HepG2 (cell line): ENCODE measurements around the gene GPR42. TPM values are rescaled to one million over a fixed set of nuclear protein-coding genes. Genes with fewer than 3 reads are reported as not detected.
A peak's percentile ranks its signal among the peaks of the same experiment; 100 is the strongest.

Experiments
- ATM ChIP-seq: fragments of 450-650 bp; IDR thresholded peaks from 2 replicates; pipeline ENCODE4 v1.7.1; 2017; ENCODE audit warnings: mild to moderate bottlenecking, borderline replicate concordance
- CEBPZ ChIP-seq: IDR thresholded peaks from 2 replicates; pipeline ENCODE4 v1.6.1; 2012; ENCODE audit warnings: low read length, improper control_type of control experiment
- CSRNP1 ChIP-seq: sonication (generic); formaldehyde crosslinking; IDR thresholded peaks from 2 replicates; pipeline ENCODE4 v1.8.1; 2023; ENCODE audit warnings: mild to moderate bottlenecking, missing genetic modification reagents
- DDIT3 ChIP-seq: sonication (generic); formaldehyde crosslinking; IDR thresholded peaks from 2 replicates; pipeline ENCODE4 v1.4.0; 2020; ENCODE audit warnings: mild to moderate bottlenecking, missing genetic modification reagents
- DZIP1 ChIP-seq: sonication (generic); formaldehyde crosslinking; IDR thresholded peaks from 2 replicates; pipeline ENCODE4 v1.5.0; 2020; ENCODE audit warnings: mild to moderate bottlenecking, missing genetic modification reagents
- KDM5A ChIP-seq: fragments of 200-600 bp; sonication (generic); IDR thresholded peaks from 2 replicates; pipeline ENCODE4 v1.7.0; 2018; ENCODE audit warnings: antibody characterized with exemption, mild to moderate bottlenecking, low read length, borderline replicate concordance
- KLF16 ChIP-seq, 2 experiments: sonication (generic) in 1 of 2; formaldehyde crosslinking in 1 of 2; IDR thresholded peaks; 2 replicates each; pipeline versions ENCODE4 v1.6.1 to v1.8.0; 2016 to 2023; ENCODE audit warnings: missing genetic modification reagents in 2 of 2, missing compliant biosample characterization in 1 of 2
- MAX ChIP-seq: IDR thresholded peaks from 2 replicates; pipeline ENCODE4 v1.6.1; 2012; ENCODE audit warnings: inconsistent platforms
- XBP1 ChIP-seq: sonication (generic); formaldehyde crosslinking; IDR thresholded peaks from 2 replicates; pipeline ENCODE4 v1.5.0; 2020; ENCODE audit warnings: missing genetic modification reagents
- ZBED4 ChIP-seq: sonication (generic); formaldehyde crosslinking; IDR thresholded peaks from 2 replicates; pipeline ENCODE4 v1.4.0; 2020; ENCODE audit warnings: missing genetic modification reagents, borderline replicate concordance
- ZBTB33 ChIP-seq: sonication (generic); formaldehyde crosslinking; IDR thresholded peaks from 2 replicates; pipeline ENCODE4 v1.4.0; 2020; ENCODE audit warnings: missing genetic modification reagents
- ZNF354B ChIP-seq: sonication (generic); formaldehyde crosslinking; IDR thresholded peaks from 2 replicates; pipeline ENCODE4 v1.8.0; 2022; ENCODE audit warnings: mild to moderate bottlenecking, missing genetic modification reagents
- ZNF552 ChIP-seq: sonication (generic); formaldehyde crosslinking; IDR thresholded peaks from 2 replicates; pipeline ENCODE4 v1.9.0; 2022; ENCODE audit warnings: missing genetic modification reagents, mild to moderate bottlenecking, borderline replicate concordance
- ZNF678 ChIP-seq: sonication (generic); formaldehyde crosslinking; IDR thresholded peaks from 2 replicates; pipeline ENCODE4 v1.4.0; 2020; ENCODE audit warnings: mild to moderate bottlenecking, missing genetic modification reagents
- polyA plus RNA-seq, 8 experiments: library from polyadenylated mRNA; depleted of rRNA in 3 of 8; stranded (reverse) in 7 of 8; unstranded in 1 of 8; fragments of >200 nt; fragmentation: Illumina TruSeq in 4 of 8; extraction: Trizol in 4 of 8; gene quantifications; 2 replicates each; pipeline versions ENCODE4 v1.2.1 to v1.2.3, GENCODE V29; 2011 to 2016; ENCODE audit warnings: low read depth in 4 of 8, missing spikeins in 1 of 8, mixed read lengths in 1 of 8; ENCODE audit not compliant: insufficient read depth in 1 of 8
- total RNA-seq, 5 experiments: library from RNA; depleted of rRNA; stranded (reverse); fragments of >200 nt; fragmentation: Illumina TruSeq; extraction: Trizol; gene quantifications; 2 replicates each; pipeline ENCODE4 v1.2.3, GENCODE V29; 2016; ENCODE audit warnings: low read depth in 1 of 5

GPR42 gene
- total and polyA plus RNA-seq, 2 of the 13 experiments (the other 11 are each of a cell fraction or from before 2014, with no cell fraction given), result not detected

GRCh38 chr19:35380450-35381124 lies 9.7 kb downstream of the GPR42 start (continued):
- no peak for TF ChIP-seq ZBTB33 (CRISPR knock-in tag)
- no peak for TF ChIP-seq DZIP1 (CRISPR knock-in tag)
- no peak for TF ChIP-seq ZNF678 (CRISPR knock-in tag)
- TF ChIP-seq ZNF354B, result no peak
- no peak for TF ChIP-seq ATM
- no peak for TF ChIP-seq DDIT3
- no peak for TF ChIP-seq XBP1 (CRISPR knock-in tag)
- no peak for TF ChIP-seq CEBPZ
- no peak for TF ChIP-seq CSRNP1
- TF ChIP-seq ZBED4 (CRISPR knock-in tag), result peak; percentile 48; the same call in 1 of the 2 replicates
- no peak for TF ChIP-seq KDM5A
- peak; percentile 97 for TF ChIP-seq MAX
- no peak for TF ChIP-seq ZNF552 (CRISPR knock-in tag)
- TF ChIP-seq KLF16 (CRISPR knock-in tag; IDR thresholded peaks at IDR 0.05), result no peak; a peak in 1 of 4 replicates
